CD4-positive, alpha-beta T cell treated with Interferon gamma for 1 hour (primary cell): ENCODE results near the gene CHRNB2.

Source experiments
- DNase-seq: peaks from one replicate; pipeline ENCODE4 v3.0.0-alpha.2; 2020

Gene CHRNB2

DNA sequence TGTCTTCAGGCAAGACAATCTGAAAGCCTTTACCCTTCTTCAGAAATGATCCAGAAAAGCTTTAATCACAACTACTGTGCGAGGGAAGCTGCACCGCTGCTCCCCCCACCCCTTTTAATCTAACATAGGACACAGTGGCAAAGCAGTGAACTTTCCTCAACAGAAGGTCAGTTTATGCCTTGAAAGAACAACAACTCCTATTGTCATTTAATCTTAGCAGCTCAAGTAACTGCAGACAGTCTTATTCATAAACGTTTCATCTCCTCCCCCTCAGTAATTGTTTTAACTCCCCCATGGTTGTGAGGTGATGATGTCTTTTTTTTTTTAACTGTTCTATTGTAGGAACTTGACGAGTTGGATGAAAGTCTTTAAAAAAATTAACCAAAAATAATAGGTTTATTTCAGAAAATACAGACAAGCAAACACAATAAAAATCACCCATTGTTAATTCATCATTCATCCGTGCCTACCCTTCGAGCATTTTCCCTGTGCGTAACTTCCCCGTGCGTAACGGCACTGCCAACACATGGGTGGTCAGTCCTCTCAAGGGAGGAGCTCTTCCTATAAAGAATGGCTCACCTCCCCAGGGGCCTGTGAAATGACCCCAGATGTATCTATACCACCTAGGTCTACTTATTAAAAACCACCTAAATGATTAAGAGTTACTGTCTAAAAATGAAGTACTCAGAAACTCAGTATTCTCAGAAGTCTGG lies 43.7 kb downstream of the CHRNB2 start:
- no peak for DNase-seq

- no peak for DNase-seq
Measured at GRCh38 chr1:154614247-154614646, 46.7 kb downstream of the CHRNB2 start.

GRCh38 chr1:154614901-154615300 lies 47.3 kb downstream of the CHRNB2 start:
- no peak for DNase-seq

- no peak for DNase-seq
Measured at GRCh38 chr1:154615411-154615810, 47.8 kb downstream of the CHRNB2 start.

DNA sequence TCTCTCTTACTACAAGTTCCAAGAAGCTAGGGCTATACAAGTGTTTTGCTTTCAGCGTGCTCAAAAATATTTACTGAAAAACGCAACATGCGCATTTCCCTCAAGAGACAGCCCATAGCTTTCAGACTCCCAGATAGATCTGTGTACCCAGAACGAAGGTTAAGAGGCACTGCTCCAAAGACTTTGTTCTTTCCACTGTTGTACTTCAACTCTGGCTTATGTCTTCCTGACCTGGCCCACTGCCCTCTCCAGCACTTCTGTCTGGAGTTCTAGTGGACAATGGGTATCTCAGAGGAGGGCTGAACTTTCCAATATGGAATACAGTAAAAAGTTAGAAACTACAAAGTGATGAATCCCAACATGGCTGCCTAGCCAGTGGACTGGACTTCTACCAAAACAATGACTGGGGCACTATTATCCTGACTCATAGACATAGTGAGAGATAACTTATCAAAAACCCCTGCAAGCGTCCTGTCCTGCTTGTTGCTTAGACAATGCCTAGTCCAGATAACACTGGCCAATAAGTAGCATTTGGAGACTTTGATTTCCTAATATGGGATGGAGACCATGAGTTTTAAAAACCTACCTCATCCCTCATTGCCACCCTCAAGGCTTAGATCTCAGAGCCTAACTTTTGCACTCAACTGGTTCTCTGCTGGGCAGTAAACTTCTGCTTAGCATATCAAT lies 49.2 kb downstream of the CHRNB2 start:
- DNase-seq = no peak

DNA sequence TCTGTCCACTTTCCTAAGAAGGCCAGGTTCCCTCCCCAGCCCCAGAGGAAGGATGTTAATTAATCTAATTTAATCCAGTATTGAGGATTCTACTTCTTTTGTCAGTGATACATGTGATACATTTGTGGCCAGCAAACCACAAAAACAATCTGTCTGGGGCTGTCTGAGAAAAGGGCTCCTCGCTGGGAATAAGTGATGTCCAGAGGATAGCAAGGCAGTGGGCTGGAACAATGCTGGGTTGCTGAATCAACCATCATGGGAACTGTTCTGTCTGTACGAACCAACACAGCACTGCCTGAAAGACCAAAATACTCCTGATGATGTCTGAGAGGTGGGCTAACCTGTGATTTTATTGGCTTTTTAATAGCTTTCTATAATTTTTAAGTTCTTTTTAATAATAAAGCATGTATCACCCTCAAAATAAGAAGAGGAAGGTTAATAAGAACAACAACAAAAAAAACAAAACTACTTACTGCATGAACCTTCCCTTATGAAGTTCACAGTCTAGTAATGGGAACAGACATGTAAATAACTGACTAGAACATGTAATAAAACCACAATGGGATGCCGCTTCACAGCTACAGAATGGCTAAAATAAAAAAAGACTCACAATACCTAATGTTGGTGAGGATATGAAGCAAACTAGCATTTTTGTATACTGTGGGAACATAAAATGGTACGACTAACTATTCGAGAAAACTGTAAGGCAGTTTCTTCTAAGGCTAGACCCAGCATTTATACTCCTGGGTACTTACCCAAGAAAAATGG lies 51.8 kb downstream of the CHRNB2 start:
- DNase-seq = no peak

- no peak for DNase-seq
Measured at GRCh38 chr1:154620751-154621150, 53.2 kb downstream of the CHRNB2 start.

DNA sequence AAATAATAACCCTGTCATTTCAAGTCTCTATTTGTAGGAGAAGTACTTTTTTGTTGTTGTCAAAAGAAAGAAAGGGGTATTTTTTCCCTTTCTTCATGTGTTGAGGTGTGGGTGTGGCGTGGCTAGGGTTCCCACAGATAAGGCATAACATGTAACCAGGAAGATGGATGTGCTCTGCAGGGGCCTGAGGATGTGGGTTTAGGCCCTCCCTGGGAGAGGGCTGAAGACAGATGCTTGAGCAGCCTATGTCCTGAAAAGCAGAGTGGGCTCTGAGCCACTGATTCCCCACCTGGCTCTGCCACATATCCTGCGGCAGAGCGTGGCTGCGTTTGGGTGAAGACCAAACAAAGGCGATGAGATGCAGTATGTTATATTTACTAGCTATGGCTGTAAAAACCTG lies 54.3 kb downstream of the CHRNB2 start:
- no peak for DNase-seq

DNA sequence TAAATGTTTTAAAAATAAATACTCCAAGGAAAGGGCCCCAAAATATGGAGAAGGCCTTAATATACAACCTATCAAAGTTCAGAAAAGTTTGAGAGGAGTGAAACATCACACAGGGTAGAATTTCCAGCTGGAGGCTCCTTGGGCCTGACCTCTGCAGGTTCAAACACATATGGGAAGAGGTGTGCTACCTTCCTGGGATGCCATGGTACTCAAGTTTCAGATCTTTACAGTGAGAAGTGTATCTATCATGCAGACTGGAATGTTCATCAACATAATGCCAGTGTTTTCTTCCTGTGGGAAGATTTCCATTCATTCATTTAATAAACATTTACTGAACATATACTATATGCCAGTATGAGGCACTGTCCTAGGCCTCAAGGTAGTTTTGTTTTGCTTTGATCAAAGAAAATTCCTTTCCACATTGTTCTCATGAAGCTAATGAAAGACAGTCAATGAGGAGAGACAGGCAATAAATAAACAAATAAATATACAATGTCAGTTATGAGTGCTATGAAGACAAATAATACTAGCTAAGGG lies 55.0 kb downstream of the CHRNB2 start:
- DNase-seq = no peak

GRCh38 chr1:154623358-154623757 lies 55.8 kb downstream of the CHRNB2 start:
- peak; percentile 13 for DNase-seq

DNA sequence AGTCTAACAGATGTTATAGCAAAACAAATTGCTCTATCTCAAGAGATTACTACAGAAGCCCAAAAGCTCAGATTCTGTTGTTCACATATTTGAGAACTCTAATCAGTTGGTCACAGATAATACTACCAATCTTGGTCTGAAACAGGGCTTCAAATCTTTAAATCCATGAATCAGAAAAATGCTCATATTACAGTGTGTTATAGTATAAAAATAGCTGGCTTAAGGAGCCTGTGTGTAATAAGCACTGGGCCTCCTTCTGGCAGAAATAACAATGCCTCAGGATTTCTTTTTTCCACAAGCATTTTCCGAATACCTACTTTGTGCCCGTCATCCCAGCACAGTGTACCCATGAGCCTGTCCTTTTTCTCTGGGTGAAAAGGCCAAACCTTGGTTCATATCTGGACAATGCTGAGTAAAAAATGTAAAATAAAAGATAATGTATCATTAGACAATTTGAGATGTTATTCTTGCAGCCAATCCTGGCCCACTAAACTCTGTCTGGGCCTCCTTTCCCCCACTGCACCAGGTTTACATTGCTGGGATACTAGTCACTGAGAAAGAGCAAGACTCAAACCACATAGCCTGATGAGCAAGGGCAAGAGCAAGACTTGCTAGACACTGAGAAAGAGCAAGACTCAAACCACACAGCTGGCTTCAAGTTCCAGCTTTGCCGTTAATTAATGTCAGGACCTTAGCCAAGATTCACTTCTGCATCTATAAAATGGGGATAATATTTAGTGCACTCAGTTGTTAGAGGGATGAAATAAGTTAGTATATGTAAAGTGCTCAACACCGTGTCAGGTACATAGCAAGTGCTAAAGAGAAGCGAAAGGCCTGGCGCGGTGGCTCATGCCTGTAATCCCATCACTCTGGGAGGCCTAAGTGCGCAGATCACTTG lies 57.4 kb downstream of the CHRNB2 start:
- no peak for DNase-seq

DNA sequence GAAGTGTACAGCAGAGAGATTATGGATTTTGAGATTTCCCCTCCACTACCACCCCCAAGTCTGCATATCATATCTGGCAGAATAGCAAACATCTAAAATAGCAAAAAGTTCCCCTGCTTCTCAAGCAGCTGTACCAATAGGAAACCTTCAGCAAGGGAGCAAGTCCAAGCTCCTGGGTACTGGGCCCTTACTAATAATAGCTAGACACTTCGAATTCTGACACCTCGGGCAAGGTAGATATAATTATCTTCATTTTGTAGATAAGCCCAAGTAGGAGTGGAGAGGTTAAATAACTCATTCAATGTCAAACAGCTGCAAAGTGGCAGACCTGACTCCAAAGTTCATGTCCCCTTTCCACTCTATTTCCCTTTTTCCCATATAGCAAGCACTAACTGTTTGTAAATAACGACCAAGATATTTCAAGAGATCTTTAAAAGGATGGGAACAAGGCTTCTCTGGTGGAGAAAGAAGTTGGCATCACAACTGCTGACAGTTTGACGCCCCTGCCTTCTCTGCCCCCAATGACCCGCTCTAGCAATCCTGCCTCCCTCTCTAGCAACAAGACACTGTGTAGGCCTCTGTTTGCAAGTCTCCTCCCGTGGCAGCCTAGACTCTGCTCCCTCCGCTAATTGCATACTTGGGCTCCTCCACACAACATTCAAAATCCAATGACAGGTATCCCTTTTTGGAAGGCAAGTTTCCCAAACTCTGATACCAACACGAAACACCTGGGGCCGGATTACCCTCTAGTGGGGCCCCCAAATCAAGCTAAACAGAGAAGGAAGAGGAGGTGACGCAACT lies 59.1 kb downstream of the CHRNB2 start:
- DNase-seq = no peak

DNA sequence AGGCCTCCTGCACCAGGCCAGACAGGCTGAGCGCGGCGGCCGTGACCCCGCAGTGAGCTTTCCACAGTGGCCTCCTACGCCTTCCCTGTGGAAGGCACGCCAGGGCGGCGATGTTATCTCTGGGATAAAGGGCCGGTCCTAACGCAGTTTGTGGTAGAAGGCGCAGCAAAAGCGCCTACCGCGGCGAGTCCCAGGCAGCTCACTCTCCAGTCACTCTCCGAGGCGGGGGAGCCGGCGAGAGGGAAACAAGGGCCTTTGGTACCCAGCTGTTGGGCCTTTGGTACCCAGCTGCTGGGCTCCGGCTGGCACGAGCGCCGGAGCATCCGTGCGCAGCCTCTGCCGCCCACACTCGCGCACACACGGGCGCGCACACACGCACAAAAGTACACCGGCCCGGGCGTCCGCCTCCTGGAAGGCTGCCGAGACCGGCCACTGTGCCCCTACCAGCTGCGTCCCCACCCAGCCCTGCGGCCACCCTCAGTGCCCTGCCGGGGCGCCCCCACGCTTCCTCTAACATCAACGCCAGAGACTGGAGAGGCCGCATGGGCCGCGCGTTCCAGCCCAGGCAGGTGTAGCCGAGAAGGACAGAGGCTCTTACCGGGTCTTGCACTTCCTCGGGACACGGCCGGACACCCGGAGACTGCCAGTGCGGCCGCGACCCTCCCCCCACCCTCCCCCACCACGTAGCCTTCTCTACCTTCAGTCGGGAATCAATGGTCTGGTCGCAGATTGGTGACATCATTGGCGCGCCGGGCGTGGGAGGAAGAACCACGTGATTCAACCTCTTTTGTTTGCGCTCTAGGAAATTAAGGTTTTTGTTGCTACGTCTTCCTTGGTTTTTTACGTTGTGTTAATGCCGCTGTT lies 59.9 kb downstream of the CHRNB2 start:
- DNase-seq = peak; percentile 86

DNA sequence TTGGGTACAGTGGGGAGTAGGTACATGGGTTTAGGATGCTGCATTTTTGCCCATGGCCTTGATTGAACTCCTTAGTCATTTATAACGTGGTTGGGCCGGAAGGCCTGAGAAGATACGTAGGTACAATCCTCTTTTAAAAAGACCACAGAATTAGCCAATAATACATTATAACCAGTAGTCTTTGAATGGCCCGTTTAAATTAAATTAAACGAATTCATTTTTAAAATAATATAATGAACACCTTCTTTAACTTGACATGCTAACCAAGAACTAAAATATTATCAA lies 60.5 kb downstream of the CHRNB2 start:
- no peak for DNase-seq

GRCh38 chr1:154629061-154629674 lies 61.6 kb downstream of the CHRNB2 start:
- DNase-seq = no peak
